GM18511 (cell line): ENCODE results near the gene SLC19A1.
"Not testable (repeated sequence)": the region's sequence is repeated elsewhere in the genome, so short reads cannot be mapped to it uniquely, and the experiment has no call there.

Experiments
- ATAC-seq: cut with Tn5 transposase; IDR thresholded peaks from one replicate; pipeline ENCODE4 v1.9.1; 2021; ENCODE audit warnings: mild to moderate bottlenecking, moderate library complexity; ENCODE audit not compliant: unreplicated experiment

Gene SLC19A1

GRCh38 chr21:45535341-45536081 lies 6.7 kb downstream of the SLC19A1 start:
- no peak for ATAC-seq

GRCh38 chr21:45534636-45535331 lies 7.5 kb downstream of the SLC19A1 start:
- ATAC-seq = no peak

- no peak for ATAC-seq
These were observed 8.2 kb downstream of the SLC19A1 start for GRCh38 chr21:45533846-45534635.

- ATAC-seq = no peak
These were observed 8.8 kb downstream of the SLC19A1 start for GRCh38 chr21:45533361-45533845.

- ATAC-seq = no peak
These were observed 9.3 kb downstream of the SLC19A1 start for GRCh38 chr21:45532826-45533360.

GRCh38 chr21:45531393-45532215 lies 10.6 kb downstream of the SLC19A1 start:
- ATAC-seq = no peak

GRCh38 chr21:45531114-45531392 lies 11.2 kb downstream of the SLC19A1 start:
- not testable (repeated sequence) for ATAC-seq

GRCh38 chr21:45530423-45531113 lies 11.7 kb downstream of the SLC19A1 start:
- ATAC-seq = no peak

GRCh38 chr21:45529785-45530422 lies 12.3 kb downstream of the SLC19A1 start:
- no peak for ATAC-seq

GRCh38 chr21:45528981-45529784 lies 13.1 kb downstream of the SLC19A1 start:
- no peak for ATAC-seq

GRCh38 chr21:45528028-45528705 lies 14.1 kb downstream of the SLC19A1 start:
- no peak for ATAC-seq

- not testable (repeated sequence) for ATAC-seq
These were observed 14.9 kb downstream of the SLC19A1 start for GRCh38 chr21:45527151-45527999.

GRCh38 chr21:45525910-45526306 lies 16.3 kb downstream of the SLC19A1 start:
- no peak for ATAC-seq

GRCh38 chr21:45525153-45525909 lies 16.9 kb downstream of the SLC19A1 start:
- no peak for ATAC-seq

GRCh38 chr21:45524756-45525152 lies 17.5 kb downstream of the SLC19A1 start:
- ATAC-seq = no peak

- ATAC-seq = no peak
These were observed 18.7 kb downstream of the SLC19A1 start for GRCh38 chr21:45523411-45524101.
